Osteoblast (primary cell): ENCODE measurements around the gene DTWD1. TPM values are rescaled to one million over a fixed set of nuclear protein-coding genes. Genes with fewer than 3 reads are reported as not detected.

Source experiments
- DNase-seq: peaks from one replicate; pipeline ENCODE4 v3.0.0; 2011; ENCODE audit warnings: low spot score, mixed read lengths; ENCODE audit not compliant: insufficient read length; ENCODE audit errors: missing footprints
- H2AFZ ChIP-seq: 2 replicates; pipeline ENCODE4 v1.6.0; 2011; ENCODE audit warnings: mild to moderate bottlenecking, low read length
- H3K27ac ChIP-seq: 2 replicates; pipeline ENCODE4 v1.5.1; 2011; ENCODE audit warnings: mild to moderate bottlenecking, low read depth, low read length, moderate library complexity
- H3K27me3 ChIP-seq: 2 replicates; pipeline ENCODE4 v1.6.0; 2012; ENCODE audit warnings: mild to moderate bottlenecking, control low read depth, inconsistent platforms, low read length, moderate library complexity; ENCODE audit not compliant: insufficient read depth
- H3K36me3 ChIP-seq: 2 replicates; pipeline ENCODE4 v1.5.1; 2011; ENCODE audit warnings: mild to moderate bottlenecking, low read length, control low read depth, moderate library complexity; ENCODE audit not compliant: insufficient read depth
- H3K4me1 ChIP-seq: 2 replicates; pipeline ENCODE4 v1.5.1; 2011; ENCODE audit warnings: mild to moderate bottlenecking, low read length, control low read depth, moderate library complexity; ENCODE audit not compliant: insufficient read depth
- H3K4me2 ChIP-seq: 2 replicates; pipeline ENCODE4 v1.6.0; 2011; ENCODE audit warnings: mild to moderate bottlenecking, low read length; ENCODE audit not compliant: insufficient read depth
- H3K4me3 ChIP-seq: fragments of 200-600 bp; sonication (generic); 3 replicates; pipeline ENCODE4 v1.5.1; 2012; ENCODE audit warnings: mild to moderate bottlenecking, low read length, inconsistent platforms; ENCODE audit not compliant: insufficient read depth
- H3K79me2 ChIP-seq: 2 replicates; pipeline ENCODE4 v1.6.0; 2012; ENCODE audit warnings: mild to moderate bottlenecking, low read length, control low read depth, inconsistent platforms; ENCODE audit not compliant: insufficient read depth
- H3K9me3 ChIP-seq: 2 replicates; pipeline ENCODE4 v1.5.1; 2011; ENCODE audit warnings: low read depth, low read length, control low read depth
- H4K20me1 ChIP-seq: 2 replicates; pipeline ENCODE4 v1.6.0; 2012; ENCODE audit warnings: mild to moderate bottlenecking, low read length, control low read depth; ENCODE audit not compliant: insufficient read depth
- CTCF ChIP-seq: IDR thresholded peaks from 2 replicates; pipeline ENCODE4 v1.5.1; 2011; ENCODE audit warnings: mild to moderate bottlenecking, low read depth, low read length, moderate library complexity; ENCODE audit errors: extremely low read depth
- total RNA-seq: library from RNA; depleted of rRNA; stranded (reverse); fragments of >200 nt; gene quantifications from 2 replicates; pipeline ENCODE4 v1.2.3, GENCODE V29; 2012

Gene DTWD1
- total RNA-seq, 1 donor: 37.6 TPM

GRCh38 chr15:49622561-49622960, 1.7 kb downstream of the DTWD1 start:
- H3K27ac ChIP-seq: peak overlapping the region; percentile 95

GRCh38 chr15:49624056-49624455, 3.2 kb downstream of the DTWD1 start:
- peak; percentile 56 for DNase-seq

More at GRCh38 chr15:49622561-49622960, 1.7 kb downstream of the DTWD1 start:
- Histone ChIP-seq H3K4me3 (peak overlapping the region; percentile 81), H3K4me1 (peaks cover 45% of the 10 kb centered on the region), H3K36me3 (peaks cover 17% of the 10 kb centered on the region), H3K27me3 (no peaks in the 10 kb centered on the region), H3K9me3 (peaks cover 5% of the 10 kb centered on the region), H3K4me2 (peak overlapping the region; percentile 90), H4K20me1 (no peaks in the 10 kb centered on the region), H3K79me2 (peaks cover 47% of the 10 kb centered on the region), H2AFZ (no peak overlapping the region)
- no peak for DNase-seq
- TF ChIP-seq CTCF: peak; percentile 33

GRCh38 chr15:49625460-49626036, 4.7 kb downstream of the DTWD1 start:
- peaks cover 48% of the 10 kb centered on the region for H3K4me1 ChIP-seq
- DNase-seq: no peak
- H3K4me2 ChIP-seq: no peak overlapping the region
- H3K4me3 ChIP-seq: no peak overlapping the region
- H4K20me1 ChIP-seq: no peaks in the 10 kb centered on the region
- peak overlapping the region; percentile 36 for H3K27ac ChIP-seq
- no peaks in the 10 kb centered on the region for H3K27me3 ChIP-seq
- H2AFZ ChIP-seq: no peak overlapping the region
- peaks cover 30% of the 10 kb centered on the region for H3K36me3 ChIP-seq
- peaks cover 5% of the 10 kb centered on the region for H3K9me3 ChIP-seq
- H3K79me2 ChIP-seq: peaks cover 72% of the 10 kb centered on the region
- no peak for TF ChIP-seq CTCF

More at GRCh38 chr15:49624056-49624455, 3.2 kb downstream of the DTWD1 start:
- no peak for TF ChIP-seq CTCF
- no peaks in the 10 kb centered on the region for H3K27me3 ChIP-seq
- peaks cover 26% of the 10 kb centered on the region for H3K36me3 ChIP-seq
- H3K4me2 ChIP-seq: peak overlapping the region; percentile 90
- H3K4me1 ChIP-seq: peaks cover 54% of the 10 kb centered on the region
- no peaks in the 10 kb centered on the region for H4K20me1 ChIP-seq
- H3K79me2 ChIP-seq: peaks cover 58% of the 10 kb centered on the region
- H2AFZ ChIP-seq: no peak overlapping the region
- peak overlapping the region; percentile 95 for H3K27ac ChIP-seq
- H3K4me3 ChIP-seq: no peak overlapping the region
- H3K9me3 ChIP-seq: peaks cover 5% of the 10 kb centered on the region

- H3K27me3 ChIP-seq: no peaks in the 10 kb centered on the region
- no peaks in the 10 kb centered on the region for H4K20me1 ChIP-seq
- H3K4me3 ChIP-seq: no peak overlapping the region
- H3K27ac ChIP-seq: peak overlapping the region; percentile 36
- no peak for TF ChIP-seq CTCF
- no peak overlapping the region for H2AFZ ChIP-seq
- H3K4me1 ChIP-seq: peaks cover 41% of the 10 kb centered on the region
- H3K79me2 ChIP-seq: peaks cover 63% of the 10 kb centered on the region
- DNase-seq: no peak
- peaks cover 45% of the 10 kb centered on the region for H3K36me3 ChIP-seq
- peaks cover 5% of the 10 kb centered on the region for H3K9me3 ChIP-seq
- peak overlapping the region; percentile 28 for H3K4me2 ChIP-seq
Measured at GRCh38 chr15:49627407-49627877, 6.6 kb downstream of the DTWD1 start.
